HG03575 (cell line): ENCODE data around the gene PPME1.

Experiments
- ATAC-seq: cut with Tn5 transposase; IDR thresholded peaks from one replicate; pipeline ENCODE4 v1.9.1; 2021; ENCODE audit not compliant: unreplicated experiment, insufficient number of reproducible peaks, low FRiP score; ENCODE audit errors: extremely low read depth

PPME1 gene

GRCh38 chr11:74268456-74268855 lies 97.4 kb downstream of the PPME1 start:
- no peak for ATAC-seq

- ATAC-seq, result no peak
Measured at GRCh38 chr11:74269161-74269811, 98.2 kb downstream of the PPME1 start.

- no peak for ATAC-seq
Measured at GRCh38 chr11:74272276-74272675, 101.2 kb downstream of the PPME1 start.

GRCh38 chr11:74276581-74276980 lies 105.5 kb downstream of the PPME1 start:
- ATAC-seq, result no peak

- ATAC-seq, result no peak
Measured at GRCh38 chr11:74278103-74278502, 107.0 kb downstream of the PPME1 start.

GRCh38 chr11:74278721-74279161 lies 107.7 kb downstream of the PPME1 start:
- ATAC-seq, result no peak

- no peak for ATAC-seq
Measured at GRCh38 chr11:74279256-74279655, 108.2 kb downstream of the PPME1 start.

- ATAC-seq, result no peak
Measured at GRCh38 chr11:74280494-74280893, 109.4 kb downstream of the PPME1 start.

- ATAC-seq, result no peak
Measured at GRCh38 chr11:74282421-74282820, 111.3 kb downstream of the PPME1 start.

- no peak for ATAC-seq
Measured at GRCh38 chr11:74282914-74283371, 111.9 kb downstream of the PPME1 start.

- ATAC-seq, result no peak
Measured at GRCh38 chr11:74283580-74284180, 112.6 kb downstream of the PPME1 start.

GRCh38 chr11:74284466-74284865 lies 113.4 kb downstream of the PPME1 start:
- no peak for ATAC-seq

- ATAC-seq, result no peak
Measured at GRCh38 chr11:74288161-74288560, 117.1 kb downstream of the PPME1 start.

GRCh38 chr11:74288911-74289310 lies 117.8 kb downstream of the PPME1 start:
- no peak for ATAC-seq

GRCh38 chr11:74297484-74297883 lies 126.4 kb downstream of the PPME1 start:
- no peak for ATAC-seq

GRCh38 chr11:74299015-74299414 lies 127.9 kb downstream of the PPME1 start:
- ATAC-seq, result no peak
